ENCODE data around the gene FGGY.
"Not testable (repeated sequence)": the region's sequence is repeated elsewhere in the genome, so short reads cannot be mapped to it uniquely, and the experiment has no call there.

Gene FGGY

GRCh38 chr1:59354239-59354638, 57.3 kb downstream of the FGGY start:
- not testable (repeated sequence) for DNase-seq

- no peak for DNase-seq
Measured at GRCh38 chr1:59354709-59355337, 57.9 kb downstream of the FGGY start.

GRCh38 chr1:59355361-59355760, 58.5 kb downstream of the FGGY start:
- no peak for DNase-seq

- DNase-seq = no peak
Measured at GRCh38 chr1:59356627-59357026, 59.7 kb downstream of the FGGY start.

GRCh38 chr1:59357645-59358320, 60.9 kb downstream of the FGGY start:
- DNase-seq = no peak

- DNase-seq = no peak
Measured at GRCh38 chr1:59359325-59359724, 62.4 kb downstream of the FGGY start.

GRCh38 chr1:59360170-59360569, 63.3 kb downstream of the FGGY start:
- no peak for DNase-seq

GRCh38 chr1:59360729-59361128, 63.8 kb downstream of the FGGY start:
- no peak for DNase-seq

GRCh38 chr1:59361766-59362165, 64.9 kb downstream of the FGGY start:
- no peak for DNase-seq

- no peak for DNase-seq
Measured at GRCh38 chr1:59364037-59364436, 67.1 kb downstream of the FGGY start.

- no peak for DNase-seq
Measured at GRCh38 chr1:59366346-59366745, 69.5 kb downstream of the FGGY start.

GRCh38 chr1:59367301-59368007, 70.6 kb downstream of the FGGY start:
- DNase-seq = no peak

GRCh38 chr1:59368008-59368670, 71.2 kb downstream of the FGGY start:
- no peak for DNase-seq

GRCh38 chr1:59375321-59376220, 78.7 kb downstream of the FGGY start:
- no peak for DNase-seq

- no peak for DNase-seq
Measured at GRCh38 chr1:59377350-59377904, 80.5 kb downstream of the FGGY start.

- DNase-seq = no peak
Measured at GRCh38 chr1:59378621-59379370, 81.9 kb downstream of the FGGY start.

- DNase-seq = no peak
Measured at GRCh38 chr1:59379371-59379728, 82.5 kb downstream of the FGGY start.

GRCh38 chr1:59383963-59384362, 87.1 kb downstream of the FGGY start:
- DNase-seq = no peak

GRCh38 chr1:59384443-59384842, 87.5 kb downstream of the FGGY start:
- DNase-seq = no peak

GRCh38 chr1:59388191-59388590, 91.3 kb downstream of the FGGY start:
- no peak for DNase-seq

- DNase-seq = no peak
Measured at GRCh38 chr1:59389847-59390246, 93.0 kb downstream of the FGGY start.

- no peak for DNase-seq
Measured at GRCh38 chr1:59390307-59390706, 93.4 kb downstream of the FGGY start.
